Sigmoid colon (tissue), 7 donors: ENCODE data around the gene MRPL20. TPM values are rescaled to one million over a fixed set of nuclear protein-coding genes. Genes with fewer than 3 reads are reported as not detected.
A peak's percentile ranks its signal among the peaks of the same experiment; 100 is the strongest.

ENCODE experiments used
- DNase-seq: peaks from one replicate; pipeline ENCODE4 v3.0.0-alpha.2; 2019
- H3K27ac ChIP-seq, 4 donors: fragments of 200-600 bp; sonication (generic); one replicate each; pipeline ENCODE4 v1.5.1; 2016 to 2019; ENCODE audit warnings: mild to moderate bottlenecking in 1 of 4
- H3K27me3 ChIP-seq, 3 donors: fragments of 200-600 bp; sonication (generic); one replicate each; pipeline ENCODE4 v1.5.1; 2019; ENCODE audit warnings: mild to moderate bottlenecking in 1 of 3
- H3K36me3 ChIP-seq, 4 donors: fragments of 200-600 bp; sonication (generic); one replicate each; pipeline ENCODE4 v1.5.1; 2016 to 2019
- H3K4me1 ChIP-seq, 4 donors: fragments of 200-600 bp; sonication (generic); one replicate each; pipeline ENCODE4 v1.5.1; 2017 to 2019
- H3K4me3 ChIP-seq, 4 donors: fragments of 200-600 bp; sonication (generic); one replicate each; pipeline ENCODE4 v1.5.1; 2017 to 2019; ENCODE audit warnings: mild to moderate bottlenecking in 2 of 4, moderate library complexity in 1 of 4
- H3K9me3 ChIP-seq, 4 donors: fragments of 200-600 bp in 3 of 4; sonication (generic) in 3 of 4; one replicate each; pipeline versions ENCODE4 v1.5.1 to v1.6.1; 2013 to 2019
- CTCF ChIP-seq, 4 experiments: fragments of 450-650 bp in 3 of 4; fragments of 200-600 bp in 1 of 4; IDR thresholded peaks; one replicate each; pipeline ENCODE4 v1.5.1; 2016 to 2019; ENCODE audit warnings: antibody characterized with exemption in 4 of 4, mild to moderate bottlenecking in 3 of 4, moderate library complexity in 2 of 4
- EP300 ChIP-seq, 4 donors: sonication (generic); formaldehyde crosslinking; IDR thresholded peaks; one replicate each; pipeline ENCODE4 v1.6.1; 2017; ENCODE audit warnings: antibody characterized with exemption in 4 of 4
- POLR2A ChIP-seq, 2 donors: fragments of 450-650 bp; IDR thresholded peaks; one replicate each; pipeline ENCODE4 v1.6.1; 2016; ENCODE audit warnings: antibody characterized with exemption in 2 of 2, mild to moderate bottlenecking in 2 of 2, moderate library complexity in 2 of 2
- POLR2AphosphoS5 ChIP-seq, 4 donors: sonication (generic); formaldehyde crosslinking; IDR thresholded peaks; one replicate each; pipeline ENCODE4 v1.6.1; 2017; ENCODE audit warnings: antibody characterized with exemption in 4 of 4
- WGBS, 2 donors: extraction: QIAGEN DNeasy Blood & Tissue Kit; methylation state at CpG; one replicate each; pipeline ENCODE4 v1.1.7; 2013; 5-methylcytosine and 5-hydroxymethylcytosine counted together
- intact Hi-C: fragments of 100-400 bp; cut with DNase I; formaldehyde crosslinking; loops from one replicate; pipeline ENCODE4 v1.15.1; 2023
- polyA plus RNA-seq, 3 donors: library from polyadenylated mRNA; stranded (reverse); fragments of 200-250 nt; gene quantifications; one replicate each; pipeline ENCODE4 v1.2.3, GENCODE V29; 2013
- total RNA-seq, 4 donors: library from RNA; depleted of rRNA; stranded (reverse); fragments of >200 nt; gene quantifications; one replicate each; pipeline ENCODE4 v1.1.0, GENCODE V29; 2016
- donor health status: healthy with polysubstance abuse.
- donor health status: Bipolar disorder and iron deficiency.
- donor health status: healthy.

The MRPL20 gene
- total and polyA plus RNA-seq, 7 donors = 133 to 235 (median 178) TPM

GRCh38 chr1:1433804-1434130 is 26.7 kb upstream of the MRPL20 start:
- Histone ChIP-seq H3K27me3 (no peaks in the 10 kb centered on the region), H3K36me3 (peaks cover 0 to 5% (median 0%) of the 10 kb centered on the region in 4 donors), H3K27ac (peak overlapping the region; percentile 93 to 99 (median 96)), H3K9me3 (no peaks in the 10 kb centered on the region), H3K4me3 (peak overlapping the region; percentile 13 to 78 (median 64)), H3K4me1 (peaks cover 0 to 97% (median 96%) of the 10 kb centered on the region in 4 donors)
- no peak for DNase-seq
- 19 to 40% methylated on average over 12 of the region's 12 CpGs for WGBS, 2 donors
- TF ChIP-seq EP300 (IDR thresholded peaks at IDR 0.05) (no peak), POLR2AphosphoS5 (IDR thresholded peaks at IDR 0.05) (peak in 1 of 4 donors; percentile 15), CTCF (IDR thresholded peaks at IDR 0.05) (no peak), POLR2A (IDR thresholded peaks at IDR 0.05) (no peak)
- intact Hi-C loops = no loop called here

GRCh38 chr1:1432951-1433803 is 26.1 kb upstream of the MRPL20 start:
- Histone ChIP-seq H3K27me3 (no peaks in the 10 kb centered on the region), H3K9me3 (no peaks in the 10 kb centered on the region), H3K27ac (peak overlapping the region; percentile 93 to 99 (median 96)), H3K36me3 (no peaks in the 10 kb centered on the region), H3K4me1 (peaks cover 0 to 97% (median 96%) of the 10 kb centered on the region in 4 donors), H3K4me3 (peak overlapping the region; percentile 13 to 78 (median 64))
- WGBS, 2 donors = 19 to 50% methylated on average over 34 of the region's 34 CpGs
- intact Hi-C loops = no loop called here
- peak in 1 of 2 donors; percentile 52 for TF ChIP-seq POLR2A (IDR thresholded peaks at IDR 0.05)
- TF ChIP-seq EP300 (IDR thresholded peaks at IDR 0.05) = peak in 2 of 4 donors; percentile 70 to 72
- no peak for TF ChIP-seq CTCF (IDR thresholded peaks at IDR 0.05)
- TF ChIP-seq POLR2AphosphoS5 (IDR thresholded peaks at IDR 0.05) = peak; percentile 32 to 83 (median 68)
- peak; percentile 88 for DNase-seq

- 54 to 62% methylated on average over 28 of the region's 28 CpGs for WGBS, 2 donors
- TF ChIP-seq EP300 (IDR thresholded peaks at IDR 0.05) (no peak), POLR2A (IDR thresholded peaks at IDR 0.05) (no peak), POLR2AphosphoS5 (IDR thresholded peaks at IDR 0.05) (no peak)
- Histone ChIP-seq H3K27ac (peak overlapping the region; percentile 93 to 99 (median 96)), H3K4me1 (peaks cover 0 to 94% (median 91%) of the 10 kb centered on the region in 4 donors), H3K4me3 (peak overlapping the region in 3 of 4 donors; percentile 55 to 78 (median 72)), H3K9me3 (no peaks in the 10 kb centered on the region), H3K27me3 (no peaks in the 10 kb centered on the region), H3K36me3 (no peaks in the 10 kb centered on the region)
- no peak for DNase-seq
- intact Hi-C loops = no loop called here
Observed at GRCh38 chr1:1432274-1432950, 25.3 kb upstream of the MRPL20 start.

GRCh38 chr1:1431845-1432273 is 24.8 kb upstream of the MRPL20 start:
- DNase-seq = peak; percentile 85
- H3K9me3 ChIP-seq = no peaks in the 10 kb centered on the region
- 24 to 49% methylated on average over 5 of the region's 5 CpGs for WGBS, 2 donors
- peak overlapping the region; percentile 93 to 99 (median 96) for H3K27ac ChIP-seq
- peaks cover 0 to 89% (median 87%) of the 10 kb centered on the region in 4 donors for H3K4me1 ChIP-seq
- H3K27me3 ChIP-seq = no peaks in the 10 kb centered on the region
- H3K4me3 ChIP-seq = no peak overlapping the region
- no peak for TF ChIP-seq EP300 (IDR thresholded peaks at IDR 0.05)
- no peak for TF ChIP-seq CTCF (IDR thresholded peaks at IDR 0.05)
- TF ChIP-seq POLR2A (IDR thresholded peaks at IDR 0.05) = no peak
- peak in 1 of 4 donors; percentile 15 for TF ChIP-seq POLR2AphosphoS5 (IDR thresholded peaks at IDR 0.05)
- H3K36me3 ChIP-seq = no peaks in the 10 kb centered on the region
- intact Hi-C loops = no loop called here
